HepG2 (cell line): Measurements from ENCODE around the gene PLEKHG5. TPM values are rescaled to one million over a fixed set of nuclear protein-coding genes. Genes with fewer than 3 reads are reported as not detected.

Experiments used
- ATAC-seq: fragments of 200-7000 bp; cut with Tn5 transposase; 3 replicates; pipeline ENCODE4 v1.9.1; 2020; ENCODE audit warnings: mild to moderate bottlenecking, moderate library complexity
- BruUV-seq: library from RNA; stranded (reverse); fragments of 400-500 nt; replicated peaks from 2 replicates; lab custom pipeline; 2021; lab: Mats Ljungman, UMichigan
- CTCF ChIA-PET: fragments of 300-600 bp; formaldehyde crosslinking; extraction: SDS; loops from one replicate; lab custom pipeline; 2021; ENCODE audit warnings: low total read pairs, inconsistent platforms, low intra/inter-chr PET ratio; lab: Yijun Ruan, JAX
- POLR2A ChIA-PET: fragments of 350-600 bp; sonication (Branson Sonifier 250); formaldehyde crosslinking; loops from one replicate; lab custom pipeline; 2020; ENCODE audit warnings: antibody characterized with exemption, inconsistent platforms; lab: Yijun Ruan, JAX
- DNase-seq: peaks from one replicate; pipeline ENCODE4 v3.0.0-alpha.2; 2015; ENCODE audit warnings: low spot score
- FAIRE-seq: peaks from 3 replicates; lab custom pipeline; 2011; peaks lifted over from hg19 to GRCh38; lab: Jason Lieb, UNC
- H2AFZ ChIP-seq: one replicate; pipeline ENCODE4 v1.6.1; 2011; ENCODE audit warnings: low read length, inconsistent platforms
- H3K27ac ChIP-seq: fragments of 300-600 bp; 3 replicates; pipeline ENCODE4 v1.8.0; 2011; ENCODE audit warnings: mixed run types, mild to moderate bottlenecking, mixed read lengths, low read length, inconsistent platforms; ENCODE audit not compliant: insufficient read depth; ENCODE audit errors: extremely low read length
- H3K27me3 ChIP-seq, 2 experiments: fragments of 200-600 bp in 1 of 2; 2 replicates in 1 of 2; 3 replicates in 1 of 2; pipeline versions ENCODE4 v1.6.0 to v1.8.0; 2011; ENCODE audit warnings: low read length in 2 of 2, mild to moderate bottlenecking in 2 of 2, moderate library complexity in 2 of 2, inconsistent platforms in 1 of 2; ENCODE audit not compliant: insufficient read depth in 2 of 2, control insufficient read depth in 1 of 2
- H3K36me3 ChIP-seq, 2 experiments: fragments of 200-600 bp in 1 of 2; replicated peaks in 1 of 2; 2 replicates in 1 of 2; 3 replicates in 1 of 2; pipeline versions ENCODE4 v1.5.1 to v1.8.0; 2011; ENCODE audit warnings: low read length in 2 of 2, inconsistent platforms in 1 of 2; ENCODE audit not compliant: insufficient read depth in 2 of 2, control insufficient read depth in 1 of 2
- H3K4me1 ChIP-seq: 2 replicates; pipeline ENCODE4 v1.5.1; 2012; ENCODE audit warnings: low read length, inconsistent platforms; ENCODE audit not compliant: insufficient read depth
- H3K4me2 ChIP-seq: 2 replicates; pipeline ENCODE4 v1.6.0; 2011; ENCODE audit warnings: low read depth, low read length, inconsistent platforms
- H3K4me3 ChIP-seq, 3 experiments: fragments of 200-600 bp in 1 of 3; sonication (generic), shearing (Covaris generic) in 1 of 3; replicated peaks in 1 of 3; 2 replicates each; pipeline ENCODE4 v1.5.1; 2011 to 2016; ENCODE audit warnings: low read length in 3 of 3, inconsistent platforms in 2 of 3, low read depth in 2 of 3, mild to moderate bottlenecking in 2 of 3, control low read depth in 1 of 3, mixed read lengths in 1 of 3; ENCODE audit not compliant: insufficient read depth in 1 of 3
- H3K79me2 ChIP-seq: one replicate; pipeline ENCODE4 v1.6.1; 2011; ENCODE audit warnings: low read length, inconsistent platforms; ENCODE audit not compliant: insufficient read depth
- H3K9ac ChIP-seq: 2 replicates; pipeline ENCODE4 v1.6.0; 2011; ENCODE audit warnings: mild to moderate bottlenecking, low read depth, low read length, inconsistent platforms; ENCODE audit not compliant: insufficient read depth
- H3K9me3 ChIP-seq: 2 replicates; pipeline ENCODE4 v1.5.1; 2012; ENCODE audit warnings: mild to moderate bottlenecking, low read length
- H4K20me1 ChIP-seq: 2 replicates; pipeline ENCODE4 v1.6.0; 2011; ENCODE audit warnings: inconsistent platforms, mild to moderate bottlenecking, low read length, moderate library complexity; ENCODE audit not compliant: insufficient read depth
- ESRRA ChIP-seq: sonication (generic); formaldehyde crosslinking; IDR thresholded peaks from 2 replicates; pipeline ENCODE4 v1.5.1; 2020; ENCODE audit warnings: mild to moderate bottlenecking, low read depth, missing genetic modification reagents
- HCFC1 ChIP-seq: fragments of 150-350 bp; IDR thresholded peaks from 2 replicates; pipeline ENCODE4 v1.6.1; 2014; ENCODE audit warnings: low read depth, low read length
- HMG20B ChIP-seq: conservative IDR thresholded peaks from 2 replicates; pipeline ENCODE4 v1.6.1; 2016; ENCODE audit warnings: missing genetic modification reagents, missing compliant biosample characterization
- HNRNPK ChIP-seq: fragments of 200-400 bp; formaldehyde crosslinking; IDR thresholded peaks from 2 replicates; pipeline ENCODE4 v1.6.1; 2018; ENCODE audit warnings: low read length, low read depth, moderate library complexity, mild to moderate bottlenecking; ENCODE audit not compliant: poor library complexity, severe bottlenecking
- KDM1A ChIP-seq: IDR thresholded peaks from 2 replicates; pipeline ENCODE4 v1.6.1; 2016; ENCODE audit warnings: missing compliant biosample characterization
- POLR2AphosphoS2 ChIP-seq: IDR thresholded peaks from 2 replicates; pipeline ENCODE4 v1.6.1; 2011; ENCODE audit warnings: low read depth, low read length, improper control_type of control experiment
- SIX1 ChIP-seq: sonication (generic); formaldehyde crosslinking; IDR thresholded peaks from 2 replicates; pipeline ENCODE4 v1.4.0; 2020; ENCODE audit warnings: missing genetic modification reagents, borderline replicate concordance
- SP2 ChIP-seq: sonication (generic); formaldehyde crosslinking; IDR thresholded peaks from 2 replicates; pipeline ENCODE4 v1.5.1; 2020; ENCODE audit warnings: mild to moderate bottlenecking, missing genetic modification reagents
- TAF1 ChIP-seq: sonication (generic); formaldehyde crosslinking; IDR thresholded peaks from 2 replicates; pipeline ENCODE4 v1.4.0; 2020; ENCODE audit warnings: missing genetic modification reagents
- ZBTB7A ChIP-seq: sonication (generic); formaldehyde crosslinking; IDR thresholded peaks from 2 replicates; pipeline ENCODE4 v1.8.0; 2022; ENCODE audit warnings: mild to moderate bottlenecking, missing genetic modification reagents
- ZNF234 ChIP-seq: sonication (generic); formaldehyde crosslinking; conservative IDR thresholded peaks from 2 replicates; pipeline ENCODE4 v1.5.1; 2020; ENCODE audit warnings: mild to moderate bottlenecking, missing genetic modification reagents
- ZNF318 ChIP-seq: sonication (generic); formaldehyde crosslinking; IDR thresholded peaks from 2 replicates; pipeline ENCODE4 v1.4.0; 2020; ENCODE audit warnings: mild to moderate bottlenecking, missing genetic modification reagents
- ZNF432 ChIP-seq: sonication (generic); formaldehyde crosslinking; IDR thresholded peaks from 2 replicates; pipeline ENCODE4 v1.5.0; 2020; ENCODE audit warnings: missing genetic modification reagents, mild to moderate bottlenecking, borderline replicate concordance
- WGBS: methylation state at CpG from one replicate; pipeline ENCODE4 v1.1.6; 2017; ENCODE audit warnings: low lambda C conversion rate; 5-methylcytosine and 5-hydroxymethylcytosine counted together
- in situ Hi-C: cut with HindIII; loops from 2 replicates; pipeline ENCODE4 v1.10.0; 2017; ENCODE audit warnings: low pct_unique_long_range_greater_than_20kb; ENCODE audit not compliant: extremely low pct_ligation_motif_present
- intact Hi-C: fragments of 100-400 bp; cut with micrococcal nuclease; formaldehyde crosslinking; loops from one replicate; pipeline ENCODE4 v1.10.0; 2022; ENCODE audit not compliant: unreplicated experiment
- polyA plus RNA-seq, 8 experiments: library from polyadenylated mRNA; depleted of rRNA in 3 of 8; stranded (reverse) in 7 of 8; unstranded in 1 of 8; fragments of >200 nt; fragmentation: Illumina TruSeq in 4 of 8; extraction: Trizol in 4 of 8; gene quantifications; 2 replicates each; pipeline versions ENCODE4 v1.2.1 to v1.2.3, GENCODE V29; 2011 to 2016; ENCODE audit warnings: low read depth in 4 of 8, missing spikeins in 1 of 8, mixed read lengths in 1 of 8; ENCODE audit not compliant: insufficient read depth in 1 of 8
- total RNA-seq, 5 experiments: library from RNA; depleted of rRNA; stranded (reverse); fragments of >200 nt; fragmentation: Illumina TruSeq; extraction: Trizol; gene quantifications; 2 replicates each; pipeline ENCODE4 v1.2.3, GENCODE V29; 2016; ENCODE audit warnings: low read depth in 1 of 5

The PLEKHG5 gene
- total and polyA plus RNA-seq, 2 of the 13 experiments (the other 11 are each of a cell fraction or from before 2014, with no cell fraction given), result 1.9 to 3.5 TPM

GRCh38 chr1:6467224-6467623 is 24.2 kb downstream of the PLEKHG5 start:
- H3K4me2 ChIP-seq, result no peak overlapping the region
- BruUV-seq, result no TSS peak
- H3K4me3 ChIP-seq, result no peak overlapping the region
- H3K27me3 ChIP-seq, result no peaks in the 10 kb centered on the region
- H3K36me3 ChIP-seq, result no peaks in the 10 kb centered on the region
- in situ Hi-C loops, result no loop called here
- no peak overlapping the region for H2AFZ ChIP-seq
- no peak for TF ChIP-seq HMG20B
- TF ChIP-seq HCFC1, result no peak
- TF ChIP-seq POLR2AphosphoS2, result no peak
- no peak for TF ChIP-seq SIX1
- no peak for TF ChIP-seq HNRNPK
- TF ChIP-seq ESRRA (CRISPR knock-in tag), result no peak
- intact Hi-C loops, result no loop called here
- no peak for DNase-seq
- ChIA-PET CTCF (no interaction called here), POLR2A (no interaction called here)
- ATAC-seq, result no peak
- H3K79me2 ChIP-seq, result no peaks in the 10 kb centered on the region
- no peak overlapping the region for H3K9ac ChIP-seq
- no peaks in the 10 kb centered on the region for H3K9me3 ChIP-seq
- no peak for FAIRE-seq
- 77% methylated on average over 11 of the region's 12 CpGs for whole genome bisulfite sequencing
- no peak overlapping the region for H3K27ac ChIP-seq
- H3K4me1 ChIP-seq, result peaks cover 20% of the 10 kb centered on the region
- no peaks in the 10 kb centered on the region for H4K20me1 ChIP-seq

- H3K27me3 ChIP-seq, result no peaks in the 10 kb centered on the region
- no peak overlapping the region for H2AFZ ChIP-seq
- no peak overlapping the region for H3K27ac ChIP-seq
- no peak overlapping the region for H3K4me3 ChIP-seq
- TF ChIP-seq ZBTB7A (CRISPR knock-in tag), result no peak
- TF ChIP-seq ZNF318 (CRISPR knock-in tag), result no peak
- TF ChIP-seq TAF1, result no peak
- TF ChIP-seq KDM1A, result no peak
- TF ChIP-seq ZNF432 (CRISPR knock-in tag), result no peak
- TF ChIP-seq SP2 (CRISPR knock-in tag), result no peak
- no peak for TF ChIP-seq ZNF234 (CRISPR knock-in tag)
- no peaks in the 10 kb centered on the region for H3K36me3 ChIP-seq
- intact Hi-C loops (no loop called here), in situ Hi-C loops (no loop called here)
- ATAC-seq (no peak), DNase-seq (no peak), FAIRE-seq (no peak)
- no peak overlapping the region for H3K4me2 ChIP-seq
- H3K4me1 ChIP-seq, result peaks cover 21% of the 10 kb centered on the region
- ChIA-PET CTCF (no interaction called here), POLR2A (no interaction called here)
- no peaks in the 10 kb centered on the region for H3K9me3 ChIP-seq
- no peaks in the 10 kb centered on the region for H4K20me1 ChIP-seq
- WGBS, result 93% methylated on average over 5 of the region's 5 CpGs
- no TSS peak for BruUV-seq
- H3K79me2 ChIP-seq, result no peaks in the 10 kb centered on the region
- H3K9ac ChIP-seq, result no peak overlapping the region
Measured at GRCh38 chr1:6466751-6467150, 24.7 kb downstream of the PLEKHG5 start.
